ENCODE measurements around the gene COL2A1.

Gene COL2A1

DNA sequence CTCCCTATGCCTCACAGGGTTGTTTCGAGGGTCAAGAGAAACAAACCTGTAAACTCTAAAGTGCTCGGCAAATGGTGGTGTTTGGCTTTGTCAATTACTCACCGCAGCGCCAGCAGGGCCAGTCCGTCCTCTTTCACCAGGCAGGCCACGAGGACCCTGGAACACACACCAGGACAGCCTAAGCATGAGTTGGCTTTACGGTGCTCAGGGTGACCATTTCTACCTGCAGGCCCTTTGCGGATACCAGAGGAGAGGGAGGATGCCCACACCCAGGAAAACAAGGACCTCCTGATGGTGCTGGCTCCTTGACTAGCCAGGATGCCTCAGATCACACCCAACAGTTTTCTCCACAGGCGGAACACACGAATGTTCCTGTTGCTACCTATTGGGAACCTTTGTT, 11.5 kb downstream of the COL2A1 start:
- no peak overlapping the region for H3K4me3 ChIP-seq (ENCODE audit: low read depth, low read length)
- TF ChIP-seq, protein P1, sequence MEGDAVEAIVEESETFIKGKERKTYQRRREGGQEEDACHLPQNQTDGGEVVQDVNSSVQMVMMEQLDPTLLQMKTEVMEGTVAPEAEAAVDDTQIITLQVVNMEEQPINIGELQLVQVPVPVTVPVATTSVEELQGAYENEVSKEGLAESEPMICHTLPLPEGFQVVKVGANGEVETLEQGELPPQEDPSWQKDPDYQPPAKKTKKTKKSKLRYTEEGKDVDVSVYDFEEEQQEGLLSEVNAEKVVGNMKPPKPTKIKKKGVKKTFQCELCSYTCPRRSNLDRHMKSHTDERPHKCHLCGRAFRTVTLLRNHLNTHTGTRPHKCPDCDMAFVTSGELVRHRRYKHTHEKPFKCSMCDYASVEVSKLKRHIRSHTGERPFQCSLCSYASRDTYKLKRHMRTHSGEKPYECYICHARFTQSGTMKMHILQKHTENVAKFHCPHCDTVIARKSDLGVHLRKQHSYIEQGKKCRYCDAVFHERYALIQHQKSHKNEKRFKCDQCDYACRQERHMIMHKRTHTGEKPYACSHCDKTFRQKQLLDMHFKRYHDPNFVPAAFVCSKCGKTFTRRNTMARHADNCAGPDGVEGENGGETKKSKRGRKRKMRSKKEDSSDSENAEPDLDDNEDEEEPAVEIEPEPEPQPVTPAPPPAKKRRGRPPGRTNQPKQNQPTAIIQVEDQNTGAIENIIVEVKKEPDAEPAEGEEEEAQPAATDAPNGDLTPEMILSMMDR (conservative IDR thresholded peaks at IDR 0.05; ENCODE audit: low read depth, low read length) = no peak
- no peak for DNase-seq (ENCODE audit: low read depth)

DNA sequence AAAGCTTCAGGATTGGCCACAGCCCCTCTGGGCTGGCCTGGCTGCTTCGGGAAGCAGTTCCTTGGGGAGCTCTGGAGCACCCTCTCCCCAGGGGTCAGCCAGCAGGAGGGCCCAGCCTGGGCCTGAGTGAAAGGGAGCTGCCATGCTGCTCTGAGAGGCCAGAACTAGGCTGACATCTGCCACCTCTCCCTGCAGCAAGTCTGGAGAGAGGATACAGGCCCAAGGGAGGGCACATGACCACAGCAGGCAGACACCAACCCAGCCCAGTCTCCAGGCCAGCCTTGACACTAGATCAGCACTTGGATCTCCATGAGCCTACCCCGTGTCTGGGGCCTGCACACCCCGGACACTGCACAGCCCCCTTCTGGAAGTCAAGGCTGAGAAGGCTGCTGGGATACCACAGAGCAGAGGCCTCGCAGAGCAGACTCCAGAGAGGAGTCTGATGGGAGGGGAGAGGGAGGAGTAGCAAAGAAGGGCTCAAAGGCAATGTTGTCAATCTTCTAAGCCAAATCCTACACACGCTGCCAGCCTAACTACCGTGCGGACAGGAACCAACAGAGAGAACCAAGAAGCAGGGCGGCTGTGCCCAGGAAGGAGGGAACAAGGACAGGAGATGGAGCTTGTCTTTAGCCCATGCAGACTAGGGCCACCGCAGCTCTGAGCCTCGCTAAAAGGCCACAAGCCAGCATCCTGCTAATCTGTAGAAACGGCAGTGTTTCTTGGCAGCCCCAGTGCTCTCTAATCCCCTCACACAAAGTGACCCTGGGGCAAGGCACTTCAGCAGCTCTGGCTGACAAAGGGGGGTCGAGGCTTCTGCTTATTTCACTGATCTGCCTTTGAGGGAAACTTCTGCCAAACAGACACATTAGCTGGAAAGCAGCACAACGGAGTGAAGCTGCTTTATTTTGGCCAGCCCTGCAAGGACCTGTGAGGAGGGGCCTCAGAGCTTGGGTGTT, 12.9 kb downstream of the COL2A1 start:
- TF ChIP-seq, protein P1 (conservative IDR thresholded peaks at IDR 0.05; ENCODE audit: low read depth, low read length) = no peak
- no peak for DNase-seq (ENCODE audit: low read depth)
- no peak overlapping the region for H3K4me3 ChIP-seq (ENCODE audit: low read depth, low read length)

GRCh38 chr12:47990351-47991105, 13.7 kb downstream of the COL2A1 start:
- TF ChIP-seq, protein P1 (conservative IDR thresholded peaks at IDR 0.05; ENCODE audit: low read depth, low read length) = peak; percentile 36
- peak; percentile 66 for DNase-seq (ENCODE audit: low read depth)
- H3K4me3 ChIP-seq (ENCODE audit: low read depth, low read length) = no peak overlapping the region

DNA sequence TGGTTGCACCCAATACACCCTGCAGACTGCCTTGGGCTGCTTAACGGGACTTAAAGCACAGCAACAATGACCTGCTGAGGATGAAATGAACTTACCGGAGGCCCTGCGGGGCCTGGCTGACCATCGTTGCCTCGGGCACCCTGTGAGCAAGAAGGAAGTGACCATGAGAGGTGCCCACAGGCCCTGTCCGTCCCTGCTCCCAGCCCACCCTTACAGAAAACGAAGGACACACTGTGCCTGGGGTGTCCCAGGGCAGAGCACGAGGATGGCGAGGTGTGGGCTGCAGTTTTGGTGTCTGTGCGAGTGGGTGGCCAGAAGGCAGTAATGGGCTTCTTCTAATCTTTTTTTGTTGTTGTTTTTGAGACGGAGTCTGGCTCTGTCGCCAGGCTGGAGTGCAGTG, 14.6 kb downstream of the COL2A1 start:
- TF ChIP-seq, protein P1 (conservative IDR thresholded peaks at IDR 0.05; ENCODE audit: low read depth, low read length) = no peak
- H3K4me3 ChIP-seq (ENCODE audit: low read depth, low read length) = no peak overlapping the region
- no peak for DNase-seq (ENCODE audit: low read depth)

GRCh38 chr12:47989023-47989417, 15.3 kb downstream of the COL2A1 start:
- DNase-seq (ENCODE audit: low read depth) = no peak
- TF ChIP-seq, protein P1 (conservative IDR thresholded peaks at IDR 0.05; ENCODE audit: low read depth, low read length) = no peak
- H3K4me3 ChIP-seq (ENCODE audit: low read depth, low read length) = no peak overlapping the region

- TF ChIP-seq, protein P1 (conservative IDR thresholded peaks at IDR 0.05; ENCODE audit: low read depth, low read length) = no peak
- no peak overlapping the region for H3K4me3 ChIP-seq (ENCODE audit: low read depth, low read length)
- DNase-seq (ENCODE audit: low read depth) = peak; percentile 30
These were observed 15.9 kb downstream of the COL2A1 start for GRCh38 chr12:47988073-47989022.
